A549 (cell line): ENCODE results near the gene MOB1A.

Experiments
- CTCF ChIP-seq: fragments of >200 bp; sonication (Bioruptor Twin); formaldehyde crosslinking; IDR thresholded peaks from 3 replicates; pipeline ENCODE4 v1.5.1; 2016
- EP300 ChIP-seq, 2 experiments: fragments of >200 bp; sonication (Bioruptor Twin); formaldehyde crosslinking; IDR thresholded peaks; 2 replicates in 1 of 2; 3 replicates in 1 of 2; pipeline ENCODE4 v1.6.1; 2016 to 2017
- MAX ChIP-seq: IDR thresholded peaks from 2 replicates; pipeline ENCODE4 v1.6.1; 2012
- POLR2A ChIP-seq: IDR thresholded peaks from 2 replicates; pipeline ENCODE4 v1.6.1; 2012; ENCODE audit warnings: mild to moderate bottlenecking, low read length
- ZC3H11A ChIP-seq: fragments of 450-650 bp; IDR thresholded peaks from 2 replicates; pipeline ENCODE4 v1.6.1; 2014; ENCODE audit warnings: antibody characterized with exemption, mild to moderate bottlenecking

GRCh38 chr2:74181739-74182138, 3.1 kb upstream of the MOB1A start:
- TF ChIP-seq CTCF: no peak
- no peak for TF ChIP-seq MAX
- TF ChIP-seq EP300 (IDR thresholded peaks at IDR 0.05): no peak
- no peak for TF ChIP-seq ZC3H11A
- no peak for TF ChIP-seq POLR2A
